ENCODE data around the gene RPGR.

DNA sequence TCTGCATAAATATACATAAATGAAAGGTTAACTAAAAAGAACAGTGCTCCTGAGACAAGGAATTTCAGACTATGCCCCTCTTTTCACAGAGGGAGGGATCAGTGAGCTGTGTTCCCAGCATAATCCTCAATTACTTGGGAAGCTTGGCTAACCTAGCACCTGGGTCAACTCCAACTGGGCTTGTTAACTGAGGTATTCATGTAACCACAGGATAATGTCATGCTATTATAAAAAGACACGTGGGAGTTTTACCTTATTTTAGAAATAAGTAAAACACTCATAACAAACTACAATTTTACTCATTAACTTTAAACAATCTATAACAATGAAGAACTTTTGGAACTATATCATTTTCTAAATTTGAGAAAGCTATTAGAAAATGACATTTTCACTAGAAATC lies 48.6 kb downstream of the RPGR start:
- TF ChIP-seq, protein P1, sequence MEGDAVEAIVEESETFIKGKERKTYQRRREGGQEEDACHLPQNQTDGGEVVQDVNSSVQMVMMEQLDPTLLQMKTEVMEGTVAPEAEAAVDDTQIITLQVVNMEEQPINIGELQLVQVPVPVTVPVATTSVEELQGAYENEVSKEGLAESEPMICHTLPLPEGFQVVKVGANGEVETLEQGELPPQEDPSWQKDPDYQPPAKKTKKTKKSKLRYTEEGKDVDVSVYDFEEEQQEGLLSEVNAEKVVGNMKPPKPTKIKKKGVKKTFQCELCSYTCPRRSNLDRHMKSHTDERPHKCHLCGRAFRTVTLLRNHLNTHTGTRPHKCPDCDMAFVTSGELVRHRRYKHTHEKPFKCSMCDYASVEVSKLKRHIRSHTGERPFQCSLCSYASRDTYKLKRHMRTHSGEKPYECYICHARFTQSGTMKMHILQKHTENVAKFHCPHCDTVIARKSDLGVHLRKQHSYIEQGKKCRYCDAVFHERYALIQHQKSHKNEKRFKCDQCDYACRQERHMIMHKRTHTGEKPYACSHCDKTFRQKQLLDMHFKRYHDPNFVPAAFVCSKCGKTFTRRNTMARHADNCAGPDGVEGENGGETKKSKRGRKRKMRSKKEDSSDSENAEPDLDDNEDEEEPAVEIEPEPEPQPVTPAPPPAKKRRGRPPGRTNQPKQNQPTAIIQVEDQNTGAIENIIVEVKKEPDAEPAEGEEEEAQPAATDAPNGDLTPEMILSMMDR (optimal IDR thresholded peaks at IDR 0.05 in 1 of 3, IDR thresholded peaks at IDR 0.05 in 1 of 3, conservative IDR thresholded peaks at IDR 0.05 in 1 of 3; ENCODE audit: extremely low read depth in 1 of 3, insufficient read depth in 2 of 3, low read length in 3 of 3), result no peak
- no peak for TF ChIP-seq EZH2 (IDR thresholded peaks at IDR 0.05; ENCODE audit: low read length)

All from keratinocyte (primary cell).